COR-L47 (cell line): ENCODE results near the gene TM9SF3.
"Not testable (repeated sequence)": the region's sequence is repeated elsewhere in the genome, so short reads cannot be mapped to it uniquely, and the experiment has no call there.

ENCODE experiments used
- DNase-seq: peaks from one replicate; lab custom pipeline; 2025; lab: John Stamatoyannopoulos, UW

Gene TM9SF3

GRCh38 chr10:96598846-96599245 is 12.0 kb upstream of the TM9SF3 start:
- no peak for DNase-seq

DNA sequence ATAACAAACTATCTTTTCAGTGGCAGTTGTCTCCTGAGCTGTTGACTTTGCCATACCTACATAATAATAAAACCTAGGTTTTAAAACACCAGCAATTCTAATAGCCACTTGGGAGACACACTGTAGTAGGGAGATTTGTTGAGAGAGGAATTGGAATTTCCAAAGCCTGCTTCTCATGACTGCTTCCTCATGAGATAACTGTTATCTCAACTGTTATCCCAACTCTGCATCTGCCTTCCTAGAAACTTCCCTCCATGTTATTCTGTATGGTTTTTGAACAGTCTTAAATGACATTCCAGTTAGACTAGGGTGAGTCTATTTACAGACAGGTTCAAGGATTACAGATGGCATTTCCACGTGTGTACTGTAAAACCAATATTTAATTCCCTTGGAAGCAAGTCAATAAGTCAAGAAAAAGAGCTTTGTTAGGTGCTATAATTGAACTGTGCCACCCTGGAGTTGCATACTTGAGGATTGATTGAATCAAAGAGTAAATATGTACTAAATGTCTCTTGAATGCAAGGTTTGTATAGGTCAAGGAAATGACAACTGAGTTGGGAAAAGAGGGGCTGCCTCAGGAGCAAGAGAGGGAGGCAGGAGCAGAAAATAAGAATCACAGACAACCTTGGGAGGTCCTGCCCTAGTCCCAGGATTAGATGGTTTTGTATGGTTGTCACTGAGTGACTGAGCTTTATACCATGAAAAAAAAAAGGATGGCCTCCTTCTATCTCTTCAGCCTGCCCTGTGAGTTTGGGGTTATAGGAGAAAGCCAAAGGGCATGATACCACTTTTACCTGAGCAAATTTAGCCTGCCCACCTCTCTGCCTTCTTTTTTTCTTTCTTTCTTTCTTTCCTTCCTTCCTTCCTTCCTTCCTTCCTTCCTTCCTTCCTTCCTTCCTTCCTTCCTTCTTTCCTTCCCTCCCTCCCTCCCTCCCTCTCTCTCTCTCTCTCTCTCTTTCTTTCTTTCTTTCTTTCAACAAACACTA is 9.9 kb upstream of the TM9SF3 start:
- DNase-seq: no peak

DNA sequence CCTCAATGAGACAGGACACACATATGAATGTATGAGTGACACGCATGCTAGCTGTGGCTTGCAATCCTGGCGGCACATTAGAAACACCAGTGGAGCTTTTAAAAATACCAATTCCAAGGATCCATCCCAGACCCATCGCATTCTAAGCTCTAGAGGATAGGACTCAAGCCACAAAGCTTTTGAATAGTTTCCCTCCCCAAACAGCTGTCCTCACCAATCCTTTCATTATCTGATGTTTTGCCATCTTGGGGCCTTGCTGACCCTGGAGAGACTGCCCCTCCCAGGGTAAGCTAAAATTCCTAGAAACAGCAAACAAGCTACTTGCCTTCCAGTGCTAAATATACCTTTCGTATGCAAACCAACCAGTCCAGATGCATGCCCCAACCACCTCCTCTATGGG is 8.9 kb upstream of the TM9SF3 start:
- no peak for DNase-seq

GRCh38 chr10:96591946-96592345 is 5.1 kb upstream of the TM9SF3 start:
- DNase-seq: no peak

DNA sequence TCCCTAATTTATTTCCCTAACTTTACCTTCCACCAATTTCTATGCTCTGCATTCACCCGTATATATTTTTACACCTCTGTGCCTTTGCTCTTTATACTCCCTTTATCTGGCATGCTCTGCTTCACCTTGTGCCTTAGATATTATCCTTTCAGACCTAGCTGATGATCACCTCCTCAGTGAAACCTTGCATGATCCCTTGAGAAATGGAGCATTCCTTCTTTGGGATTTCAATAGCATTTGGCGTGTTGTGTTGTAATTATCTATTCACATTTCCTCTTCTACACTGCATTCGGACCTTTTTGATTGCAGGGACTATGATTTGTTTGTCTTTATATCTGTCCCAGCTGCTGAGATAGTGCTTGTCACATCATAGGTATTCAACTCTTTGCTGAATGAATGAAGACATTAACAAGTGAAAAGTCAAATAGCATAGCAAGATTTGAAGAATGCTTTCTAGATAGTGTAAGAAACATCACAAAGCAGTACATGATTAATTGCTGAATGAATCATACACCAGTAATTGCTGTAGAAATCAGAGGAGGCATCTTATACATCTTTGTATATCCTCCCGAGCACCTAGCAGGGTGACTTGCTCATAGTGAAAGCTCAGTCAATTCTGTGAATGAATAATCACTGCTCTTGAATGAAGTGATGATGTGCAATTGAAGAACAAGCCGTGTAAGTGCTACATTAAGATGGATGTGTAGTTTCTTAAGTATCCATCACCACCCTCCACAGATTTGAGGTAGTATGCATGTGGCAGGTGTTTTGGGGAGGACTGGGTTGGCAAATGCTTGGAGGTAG is 2.0 kb upstream of the TM9SF3 start:
- no peak for DNase-seq

DNA sequence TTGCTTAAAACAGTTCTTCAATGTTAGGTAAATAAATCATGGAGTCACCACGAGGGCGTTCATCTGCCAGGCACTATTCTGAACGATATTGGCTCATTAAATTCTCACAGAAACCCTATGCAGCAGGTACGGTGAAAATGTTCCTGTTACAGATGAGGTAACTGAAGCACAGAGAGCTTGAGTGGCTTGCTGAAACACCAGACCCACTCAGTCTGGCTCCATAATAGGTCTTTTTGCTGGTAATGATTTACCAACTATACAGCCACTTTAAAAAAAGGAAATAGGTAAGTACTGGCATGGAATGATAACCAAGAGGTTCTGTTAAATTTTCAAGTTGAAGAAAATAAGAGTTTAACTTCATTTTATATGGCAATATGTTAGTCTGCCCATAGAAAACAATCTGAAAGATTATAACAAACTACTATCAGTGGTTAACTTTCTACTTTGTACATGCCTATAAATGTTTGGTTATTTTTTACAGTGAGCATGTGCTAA is 1.3 kb upstream of the TM9SF3 start:
- no peak for DNase-seq

GRCh38 chr10:96587264-96588059 is 650 bp upstream of the TM9SF3 start:
- DNase-seq: no peak

DNA sequence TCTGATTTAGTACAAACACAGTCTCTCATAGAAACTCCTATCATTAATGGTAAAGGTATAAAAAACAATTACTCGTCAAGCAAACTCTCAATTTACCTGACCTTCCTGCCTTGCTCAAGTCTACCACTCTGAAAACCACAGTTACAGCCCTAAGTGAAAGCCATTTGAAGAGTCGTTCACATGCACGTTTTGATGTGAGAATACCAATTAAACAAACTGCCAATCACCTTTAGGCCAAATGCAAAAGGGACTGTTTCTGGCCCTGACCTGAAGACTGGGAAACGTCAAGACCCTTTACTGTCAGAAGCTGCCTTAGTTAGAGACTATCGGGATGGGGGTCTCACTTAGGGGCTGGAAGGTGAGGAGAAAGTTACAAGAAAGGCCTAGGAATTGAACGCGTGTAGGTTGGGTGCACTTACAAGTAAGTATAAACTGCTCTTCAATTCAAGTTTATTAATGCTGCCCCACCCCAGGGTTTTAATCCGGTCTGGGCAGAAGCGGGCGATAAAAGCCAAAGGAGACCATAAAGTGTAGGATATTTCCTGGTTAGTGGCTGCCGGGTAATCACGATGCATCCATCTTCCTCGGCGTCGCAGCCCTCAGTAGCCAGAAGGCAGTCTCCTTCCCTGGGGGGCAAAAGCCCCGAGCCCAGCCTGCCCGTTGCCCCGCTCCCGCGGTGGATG is 935 bp downstream of the TM9SF3 start:
- DNase-seq: no peak

DNA sequence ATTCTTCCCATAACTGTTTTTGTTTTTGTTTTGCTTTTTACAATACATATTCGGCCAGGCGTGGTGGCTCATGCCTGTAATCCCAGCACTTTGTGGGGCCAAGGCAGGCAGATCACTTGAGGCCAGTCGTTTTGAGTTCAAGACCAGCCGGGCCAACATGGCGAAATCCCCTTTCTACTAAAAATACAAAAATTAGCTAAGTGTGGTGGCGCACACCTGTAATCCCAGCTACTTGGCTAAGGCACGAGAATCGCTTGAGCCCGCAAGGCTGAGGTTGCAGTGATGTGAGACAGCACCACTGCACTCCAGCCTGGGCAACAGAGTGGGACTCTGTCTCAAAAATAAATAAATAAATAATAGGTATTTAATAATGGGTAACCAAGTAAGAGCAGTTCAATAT is 2.3 kb downstream of the TM9SF3 start:
- DNase-seq: no peak

DNA sequence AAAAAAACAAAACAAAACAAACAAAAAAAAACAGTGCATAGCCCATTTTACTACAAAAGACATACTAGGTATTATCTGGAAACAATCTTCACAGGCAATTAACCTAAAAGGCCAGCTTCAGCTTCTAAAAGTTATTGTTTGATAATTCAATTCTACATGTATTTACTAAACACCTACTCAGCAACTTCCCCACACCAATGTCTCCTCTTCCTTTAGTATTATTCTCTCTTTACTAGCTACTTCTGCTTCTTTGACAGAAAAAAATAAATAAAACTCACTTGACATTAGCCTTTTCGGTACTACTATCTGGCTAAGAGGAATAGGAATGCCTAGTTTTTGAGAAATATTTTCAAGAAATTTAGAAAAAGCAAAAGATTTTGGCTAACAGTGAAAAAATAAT is 2.8 kb downstream of the TM9SF3 start:
- DNase-seq: no peak

DNA sequence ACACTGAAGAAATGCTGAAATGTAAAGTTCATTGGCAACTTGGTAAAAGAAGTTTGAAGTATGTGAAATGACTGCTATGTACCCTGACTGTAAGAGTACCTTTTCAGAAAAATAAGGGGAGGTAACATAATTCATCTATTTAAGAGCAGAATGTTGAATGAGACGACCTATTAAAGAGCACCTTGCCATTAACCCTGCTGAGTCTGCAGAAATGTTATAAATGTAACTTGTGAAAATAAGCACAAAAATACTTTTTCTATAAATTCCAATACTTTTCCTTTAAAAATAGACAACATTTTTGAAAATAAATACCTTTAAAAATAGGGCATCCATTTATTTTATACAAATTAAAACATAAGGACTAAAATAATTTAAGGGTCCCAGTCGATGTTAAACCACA is 7.7 kb downstream of the TM9SF3 start:
- no peak for DNase-seq

DNA sequence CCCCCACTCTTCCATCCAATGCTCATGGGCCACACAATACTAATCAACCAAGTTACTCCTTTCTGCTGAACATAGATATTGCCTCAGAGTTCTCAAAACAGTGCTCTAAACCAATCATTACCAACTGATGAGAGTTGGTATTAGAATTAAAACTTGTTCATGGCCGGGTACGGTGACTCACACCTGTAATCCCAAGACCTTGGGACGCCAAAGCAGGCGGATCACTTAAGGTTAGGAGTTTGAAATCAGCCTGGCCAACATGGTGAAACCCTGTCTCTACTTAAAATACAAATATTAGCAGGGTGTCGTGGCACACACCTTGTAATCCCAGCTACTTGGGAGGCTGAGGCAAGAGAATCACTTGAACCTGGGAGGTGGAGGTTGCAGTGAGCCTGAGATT is 8.2 kb downstream of the TM9SF3 start:
- no peak for DNase-seq

DNA sequence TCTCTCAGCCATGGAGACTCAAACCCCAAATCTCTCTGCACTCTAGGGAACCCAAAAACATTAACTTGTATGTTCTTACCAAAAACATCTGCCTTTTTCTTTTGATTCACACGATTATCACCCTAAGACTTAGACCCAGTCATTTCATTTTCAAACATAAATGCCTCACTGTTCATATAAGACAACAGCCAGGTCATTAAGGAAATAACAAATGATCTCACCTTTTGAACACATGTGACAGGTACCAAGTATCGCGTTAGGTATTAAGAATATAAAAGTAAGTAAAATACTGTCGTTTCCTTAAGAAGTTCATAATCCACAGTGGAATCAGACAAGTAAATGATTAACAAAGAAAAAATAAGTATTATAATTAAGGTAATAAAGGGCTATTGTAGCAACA is 8.8 kb downstream of the TM9SF3 start:
- no peak for DNase-seq

- DNase-seq: no peak
Observed at GRCh38 chr10:96577069-96577468, 9.7 kb downstream of the TM9SF3 start.

GRCh38 chr10:96576277-96576980 is 10.4 kb downstream of the TM9SF3 start:
- DNase-seq: no peak

DNA sequence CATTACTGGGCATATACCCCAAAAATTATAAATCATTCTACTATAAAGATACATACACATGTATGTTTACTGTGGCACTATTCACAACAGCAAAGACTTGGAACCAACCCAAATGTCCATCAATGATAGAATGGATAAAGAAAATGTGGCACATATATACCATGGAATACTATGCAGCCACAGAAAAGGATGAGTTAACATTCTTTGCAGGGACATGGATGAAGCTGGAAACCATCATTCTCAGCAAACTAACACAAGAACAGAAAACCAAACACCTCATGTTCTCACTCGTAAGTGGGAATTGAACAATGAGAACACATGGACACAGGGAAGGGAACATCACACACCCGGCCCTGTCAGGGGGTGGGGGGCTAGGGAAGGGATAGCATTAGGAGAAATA is 12.2 kb downstream of the TM9SF3 start:
- DNase-seq: not testable (repeated sequence)

DNA sequence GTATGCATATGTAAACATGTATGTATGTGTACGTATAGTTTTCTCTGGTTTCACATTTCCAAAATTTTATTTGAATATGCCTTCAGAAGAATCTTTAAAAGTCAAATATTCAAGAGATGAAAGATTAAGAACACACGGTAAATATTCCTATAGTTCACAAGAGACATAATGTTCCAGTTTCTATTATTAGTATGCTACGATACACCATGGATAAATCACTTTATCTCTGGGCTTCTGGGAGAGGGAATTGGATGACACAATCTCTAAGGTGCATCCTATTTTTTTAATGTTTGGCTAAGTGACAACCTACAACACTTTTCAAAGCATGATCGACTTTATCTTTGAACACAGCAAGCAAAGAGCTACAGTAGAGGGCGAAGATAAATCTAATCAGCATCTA is 13.8 kb downstream of the TM9SF3 start:
- no peak for DNase-seq

- DNase-seq: no peak
Observed at GRCh38 chr10:96570983-96571964, 15.5 kb downstream of the TM9SF3 start.

- DNase-seq: no peak
Observed at GRCh38 chr10:96570511-96570910, 16.3 kb downstream of the TM9SF3 start.

DNA sequence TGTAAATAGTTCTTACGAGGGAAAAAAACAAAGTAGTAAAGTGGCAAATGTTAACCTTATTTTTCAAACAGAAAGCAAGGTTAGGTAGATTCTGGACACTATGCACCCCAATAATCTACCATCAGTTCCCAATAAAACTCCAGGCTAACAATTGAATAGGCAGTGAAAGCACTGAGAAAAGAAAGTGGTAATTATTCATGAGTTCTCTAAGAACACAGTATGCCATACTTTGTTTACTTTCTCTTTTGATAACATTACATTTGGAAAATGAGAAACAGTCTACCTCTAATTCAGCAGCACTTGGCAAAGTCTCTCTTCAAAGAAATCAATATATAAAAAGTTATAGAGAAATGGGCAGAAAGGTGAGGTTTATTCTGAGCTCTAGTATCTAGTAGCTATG is 18.4 kb downstream of the TM9SF3 start:
- DNase-seq: no peak
